ENCODE results near the gene GPR65. TPM values are rescaled to one million over a fixed set of nuclear protein-coding genes. Genes with fewer than 3 reads are reported as not detected.

GPR65 gene
- total and polyA plus RNA-seq, 4 donors, result 2.1 to 8.1 (median 4.0) TPM

- DNase-seq (peak; percentile 95), ATAC-seq (ENCODE audit: insufficient read depth, low FRiP score) (peak; percentile 89)
- Histone ChIP-seq H3K4me1 (ENCODE audit: control insufficient read depth in 5 of 5, insufficient read depth in 5 of 5, low read length in 5 of 5) (peaks cover 0 to 10% (median 2%) of the 10 kb centered on the region in 5 donors), H3K9ac (ENCODE audit: insufficient read depth in 1 of 2, low read length in 2 of 2) (peak within 1 kb of the TSS; percentile 82 to 96), H3K36me3 (ENCODE audit: control insufficient read depth in 4 of 4, insufficient read depth in 4 of 4, low read length in 4 of 4) (no peaks in the 10 kb centered on the region), H3K27ac (ENCODE audit: low read depth in 1 of 2, low read length in 1 of 2) (peak within 1 kb of the TSS; percentile 97 to 98), H3K9me3 (ENCODE audit: control insufficient read depth in 4 of 4, insufficient read depth in 3 of 4, low read length in 3 of 4) (no peaks in the 10 kb centered on the region), H3K27me3 (ENCODE audit: control insufficient read depth in 3 of 3, insufficient read depth in 3 of 3, low read length in 2 of 3) (no peaks in the 10 kb centered on the region), H3K4me3 (peak within 1 kb of the TSS; percentile 79)
- 2 to 3% methylated on average over 80 to 83 of the region's 83 CpGs for WGBS, 2 donors
- no peak for TF ChIP-seq CTCF (IDR thresholded peaks at IDR 0.05; ENCODE audit: control extremely low read depth, extremely low read depth)
These were observed 12.0 kb upstream of the GPR65 start, which contains the start of gene GALC for GRCh38 chr14:87992718-87993628. TSS of gene GALC (minus strand) at chr14:87993182. CDS start at chr14:87993164, 18 bp downstream.

- H3K27ac ChIP-seq (ENCODE audit: low read depth in 1 of 2, low read length in 1 of 2), result no peak overlapping the region
- no peak for DNase-seq
- 41 to 58% methylated on average over 6 of the region's 6 CpGs for WGBS, 2 donors
These were observed 10.0 kb upstream of the GPR65 start for GRCh38 chr14:87994974-87995373.

GRCh38 chr14:87995500-87996290 is 9.2 kb upstream of the GPR65 start:
- Histone ChIP-seq H3K4me1 (ENCODE audit: control insufficient read depth in 5 of 5, insufficient read depth in 5 of 5, low read length in 5 of 5) (peaks cover 0 to 10% (median 2%) of the 10 kb centered on the region in 5 donors), H3K27ac (ENCODE audit: low read depth in 1 of 2, low read length in 1 of 2) (peak overlapping the region in 1 of 2 donors; percentile 77), H3K36me3 (ENCODE audit: control insufficient read depth in 4 of 4, insufficient read depth in 4 of 4, low read length in 4 of 4) (no peaks in the 10 kb centered on the region), H3K27me3 (ENCODE audit: control insufficient read depth in 3 of 3, insufficient read depth in 3 of 3, low read length in 2 of 3) (no peaks in the 10 kb centered on the region), H3K9ac (ENCODE audit: insufficient read depth in 1 of 2, low read length in 2 of 2) (no peak overlapping the region), H3K9me3 (ENCODE audit: control insufficient read depth in 4 of 4, insufficient read depth in 3 of 4, low read length in 3 of 4) (no peaks in the 10 kb centered on the region), H3K4me3 (no peak overlapping the region)
- WGBS, 2 donors, result 27 to 55% methylated on average over 6 of the region's 6 CpGs
- TF ChIP-seq CTCF (IDR thresholded peaks at IDR 0.05; ENCODE audit: control extremely low read depth, extremely low read depth), result no peak
- no peak for ATAC-seq (ENCODE audit: insufficient read depth, low FRiP score)
- peak in 1 of 3 donors; percentile 13 for DNase-seq

More at GRCh38 chr14:87994974-87995373, 10.0 kb upstream of the GPR65 start:
- Histone ChIP-seq H3K4me3 (no peak overlapping the region), H3K27me3 (ENCODE audit: control insufficient read depth in 3 of 3, insufficient read depth in 3 of 3, low read length in 2 of 3) (no peaks in the 10 kb centered on the region), H3K36me3 (ENCODE audit: control insufficient read depth in 4 of 4, insufficient read depth in 4 of 4, low read length in 4 of 4) (no peaks in the 10 kb centered on the region), H3K9me3 (ENCODE audit: control insufficient read depth in 4 of 4, insufficient read depth in 3 of 4, low read length in 3 of 4) (no peaks in the 10 kb centered on the region), H3K9ac (ENCODE audit: insufficient read depth in 1 of 2, low read length in 2 of 2) (no peak overlapping the region), H3K4me1 (ENCODE audit: control insufficient read depth in 5 of 5, insufficient read depth in 5 of 5, low read length in 5 of 5) (peaks cover 0 to 10% (median 2%) of the 10 kb centered on the region in 5 donors)
- TF ChIP-seq CTCF (IDR thresholded peaks at IDR 0.05; ENCODE audit: control extremely low read depth, extremely low read depth), result no peak
- no peak for ATAC-seq (ENCODE audit: insufficient read depth, low FRiP score)

Measured in lung (tissue), 12 donors.